Immature natural killer cell (primary cell): Measurements from ENCODE around the gene WDR83. TPM values are rescaled to one million over a fixed set of nuclear protein-coding genes. Genes with fewer than 3 reads are reported as not detected.
A peak's percentile ranks its signal among the peaks of the same experiment; 100 is the strongest.

ENCODE experiments used
- DNase-seq, 3 donors: peaks; one replicate each; pipeline ENCODE4 v3.0.0; 2022; ENCODE audit warnings: mixed read lengths in 1 of 3
- H3K27ac Mint-ChIP-seq, 6 donors: one replicate each; pipeline ENCODE4 v1.8.0; 2020; ENCODE audit warnings: mixed read lengths in 6 of 6, mild to moderate bottlenecking in 5 of 6, inconsistent platforms in 4 of 6, moderate library complexity in 3 of 6
- H3K27me3 Mint-ChIP-seq, 3 donors: one replicate each; pipeline ENCODE4 v1.8.0; 2020 to 2021; ENCODE audit warnings: low read depth in 3 of 3, mild to moderate bottlenecking in 3 of 3, mixed read lengths in 3 of 3, moderate library complexity in 3 of 3, inconsistent platforms in 1 of 3
- H3K36me3 Mint-ChIP-seq, 3 donors: one replicate each; pipeline ENCODE4 v1.8.0; 2020; ENCODE audit warnings: mixed read lengths in 3 of 3, inconsistent platforms in 2 of 3, mild to moderate bottlenecking in 2 of 3
- H3K4me1 Mint-ChIP-seq, 2 donors: one replicate each; pipeline ENCODE4 v1.8.0; 2020; ENCODE audit warnings: inconsistent platforms in 2 of 2, mild to moderate bottlenecking in 2 of 2, mixed read lengths in 2 of 2, moderate library complexity in 1 of 2
- H3K4me3 Mint-ChIP-seq, 5 donors: one replicate each; pipeline ENCODE4 v1.8.0; 2020; ENCODE audit warnings: mild to moderate bottlenecking in 5 of 5, mixed read lengths in 5 of 5, inconsistent platforms in 3 of 5, moderate library complexity in 3 of 5
- H3K9me3 Mint-ChIP-seq, 6 donors: one replicate each; pipeline ENCODE4 v1.8.0; 2020; ENCODE audit warnings: mild to moderate bottlenecking in 6 of 6, mixed read lengths in 6 of 6, inconsistent platforms in 4 of 6, moderate library complexity in 3 of 6
- polyA plus RNA-seq, 3 donors: library from polyadenylated mRNA; unstranded; fragments of 300-500 nt; fragmentation: Illumina TruSeq; gene quantifications; one replicate each; pipeline ENCODE4 v1.2.3, GENCODE V29; 2021

Gene WDR83
- polyA plus RNA-seq, 3 donors from 2014 or later, result 19.9 to 30.1 (median 23.2) TPM

DNA sequence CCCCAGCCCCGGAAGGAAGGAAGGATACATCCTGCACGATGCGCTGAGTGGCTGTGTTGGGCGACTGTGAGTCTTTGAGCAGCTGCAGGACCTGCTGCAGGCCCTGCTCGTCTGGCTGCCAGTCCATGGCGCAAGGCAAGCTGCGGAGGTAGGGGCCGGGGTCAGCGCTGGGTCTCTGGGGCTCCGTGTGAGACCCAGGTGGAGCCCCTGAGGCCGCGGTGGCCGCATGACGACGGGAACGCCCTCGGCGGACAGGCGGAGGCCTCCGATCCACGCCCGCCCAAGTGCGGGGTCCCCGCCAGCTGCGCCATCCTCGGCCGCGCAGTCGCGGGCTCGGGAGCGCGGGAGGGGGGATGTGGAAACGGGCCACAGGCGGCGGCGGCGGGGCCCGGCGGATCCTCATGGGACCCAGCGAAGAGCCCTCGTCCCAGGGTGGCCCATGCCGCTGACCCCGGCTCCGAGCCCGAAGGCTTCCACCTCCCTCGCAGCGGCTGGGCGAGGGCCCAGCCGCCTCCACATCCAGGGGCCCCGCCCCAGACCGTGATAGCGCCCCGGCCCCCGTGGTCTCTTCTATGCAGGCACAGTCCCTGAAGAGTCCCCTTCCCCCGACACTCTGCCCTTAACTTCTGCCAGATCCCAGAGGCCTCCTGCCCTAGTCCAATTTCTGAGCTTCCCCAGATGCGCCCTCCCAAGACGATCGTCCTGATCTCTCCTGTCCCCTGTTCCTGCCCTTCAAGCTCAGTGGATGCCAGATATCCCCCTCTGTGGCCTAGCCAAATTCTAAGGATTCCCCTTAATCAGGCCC is 54.4 kb downstream of the WDR83 start:
- peaks cover 18 to 21% (median 19%) of the 10 kb centered on the region in 3 donors for H3K27me3 Mint-ChIP-seq
- no peaks in the 10 kb centered on the region for H3K9me3 Mint-ChIP-seq
- peaks cover 0 to 4% (median 4%) of the 10 kb centered on the region in 3 donors for H3K36me3 Mint-ChIP-seq
- DNase-seq, result no peak
- peak overlapping the region; percentile 71 to 94 (median 84) for H3K27ac Mint-ChIP-seq
- peaks cover 41 to 47% of the 10 kb centered on the region in 2 donors for H3K4me1 Mint-ChIP-seq
- peak overlapping the region; percentile 87 to 93 (median 88) for H3K4me3 Mint-ChIP-seq

DNA sequence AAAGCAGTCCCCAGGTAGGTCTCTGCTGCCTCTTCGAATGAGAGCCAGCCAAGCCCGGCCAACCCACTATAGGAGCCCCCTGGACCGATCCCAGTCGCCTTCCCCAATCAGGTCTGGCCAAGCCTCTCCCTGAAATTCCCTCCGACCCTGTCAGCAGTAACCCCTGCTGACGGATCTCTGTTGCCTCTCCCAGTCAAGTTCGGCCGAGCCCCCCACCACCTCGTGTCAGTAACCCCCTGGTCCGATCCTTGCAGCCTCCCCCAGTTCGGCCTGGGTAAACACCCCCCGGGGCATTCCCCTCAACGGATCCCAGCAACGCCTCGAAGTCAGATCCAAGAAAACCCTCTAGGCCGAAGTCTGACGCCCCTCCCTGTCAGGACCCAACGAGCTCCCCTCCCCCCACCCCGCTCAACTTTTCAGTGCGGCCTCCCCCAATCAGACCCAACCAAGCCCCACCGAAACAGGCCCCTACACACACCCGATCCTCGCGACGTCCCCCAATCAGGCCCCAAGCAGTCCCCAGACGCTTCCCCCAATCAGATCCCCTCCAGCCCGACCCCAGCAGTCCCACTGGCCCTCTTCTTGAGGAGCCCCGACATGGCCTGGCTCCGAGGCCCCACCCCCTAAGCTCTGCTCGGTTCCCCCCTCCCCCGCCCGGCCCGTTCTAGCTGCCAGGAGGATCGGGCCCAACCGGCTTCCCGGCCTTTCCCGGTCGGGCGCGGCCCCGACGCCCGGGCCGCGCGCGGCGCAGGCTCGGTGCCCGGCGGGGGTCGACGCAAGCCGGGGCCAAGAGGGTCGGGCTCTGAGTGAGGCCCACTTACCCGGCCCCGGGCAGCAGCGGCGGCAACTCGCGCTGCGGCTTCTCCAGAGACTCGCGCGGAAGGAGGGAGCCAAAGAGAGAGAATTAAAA is 55.3 kb downstream of the WDR83 start:
- peak overlapping the region; percentile 92 to 96 (median 93) for H3K4me3 Mint-ChIP-seq

DNA sequence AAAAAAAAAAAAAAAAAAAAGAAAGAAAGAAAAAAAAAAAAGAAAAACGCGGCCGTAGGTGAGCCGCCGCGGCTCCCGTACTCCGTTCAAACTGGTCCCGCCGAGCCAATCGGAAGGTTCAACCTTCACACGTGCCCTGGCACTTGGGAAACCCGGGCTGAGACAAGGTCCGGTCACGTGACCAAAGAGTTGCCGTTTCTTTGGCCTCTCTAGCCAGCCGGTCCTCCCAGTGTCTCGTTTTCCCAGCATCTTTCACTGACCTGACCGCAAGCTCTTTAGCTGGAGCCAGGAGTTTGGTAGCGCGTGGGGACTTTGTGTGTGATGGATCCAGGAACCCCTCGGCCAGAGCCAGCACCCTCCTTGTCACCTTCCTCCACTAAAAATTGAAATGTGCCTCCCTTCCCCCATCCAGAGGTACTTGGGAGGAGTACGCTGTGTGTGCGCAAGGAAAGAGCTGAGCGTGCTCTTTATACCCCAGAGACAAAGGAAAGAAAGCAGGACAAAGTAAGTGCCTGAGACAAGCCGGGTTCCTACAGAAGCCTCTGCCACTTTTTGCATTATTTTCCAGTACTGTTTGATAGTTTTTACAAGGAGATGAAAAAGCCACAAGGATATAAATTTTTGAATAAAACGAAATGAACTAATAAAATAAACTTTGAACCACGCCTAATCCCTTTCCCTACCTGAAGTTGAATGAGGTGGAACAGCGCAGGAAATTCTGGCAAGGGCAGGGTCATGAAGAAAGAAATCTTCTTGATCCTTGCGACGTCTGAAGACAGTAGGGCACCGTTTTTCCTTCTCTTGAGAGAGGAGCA is 56.2 kb downstream of the WDR83 start:
- Mint-ChIP-seq H3K9me3 (no peaks in the 10 kb centered on the region), H3K27me3 (peaks cover 16 to 21% (median 19%) of the 10 kb centered on the region in 3 donors), H3K27ac (peak overlapping the region; percentile 92 to 95 (median 93)), H3K36me3 (peaks cover 0 to 8% (median 7%) of the 10 kb centered on the region in 3 donors), H3K4me3 (peak overlapping the region; percentile 90 to 96 (median 93)), H3K4me1 (peaks cover 41 to 54% of the 10 kb centered on the region in 2 donors)
- peak; percentile 93 to 94 (median 93) for DNase-seq

More for the DNA sequence above, 55.3 kb downstream of the WDR83 start:
- Mint-ChIP-seq H3K9me3 (no peaks in the 10 kb centered on the region), H3K36me3 (peaks cover 0 to 8% (median 6%) of the 10 kb centered on the region in 3 donors), H3K27me3 (peaks cover 18 to 21% (median 19%) of the 10 kb centered on the region in 3 donors), H3K27ac (peak overlapping the region; percentile 79 to 95 (median 93)), H3K4me1 (peaks cover 41 to 54% of the 10 kb centered on the region in 2 donors)
- DNase-seq, result peak in 2 of 3 donors; percentile 44 to 52

DNA sequence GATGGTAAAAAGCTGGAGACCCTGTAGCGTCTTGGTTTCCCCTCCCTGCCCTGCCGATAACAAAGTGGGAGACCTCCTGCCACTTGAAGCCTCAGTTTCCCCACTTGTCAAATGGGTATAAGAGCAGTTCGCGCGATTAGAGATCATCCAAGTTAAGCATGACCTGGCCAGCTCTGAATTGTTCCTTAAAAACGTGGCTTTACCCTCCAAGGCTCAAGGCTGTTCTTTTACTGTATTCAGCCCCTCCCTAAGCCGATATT is 56.7 kb downstream of the WDR83 start:
- H3K4me1 Mint-ChIP-seq, result peaks cover 41 to 54% of the 10 kb centered on the region in 2 donors

DNA sequence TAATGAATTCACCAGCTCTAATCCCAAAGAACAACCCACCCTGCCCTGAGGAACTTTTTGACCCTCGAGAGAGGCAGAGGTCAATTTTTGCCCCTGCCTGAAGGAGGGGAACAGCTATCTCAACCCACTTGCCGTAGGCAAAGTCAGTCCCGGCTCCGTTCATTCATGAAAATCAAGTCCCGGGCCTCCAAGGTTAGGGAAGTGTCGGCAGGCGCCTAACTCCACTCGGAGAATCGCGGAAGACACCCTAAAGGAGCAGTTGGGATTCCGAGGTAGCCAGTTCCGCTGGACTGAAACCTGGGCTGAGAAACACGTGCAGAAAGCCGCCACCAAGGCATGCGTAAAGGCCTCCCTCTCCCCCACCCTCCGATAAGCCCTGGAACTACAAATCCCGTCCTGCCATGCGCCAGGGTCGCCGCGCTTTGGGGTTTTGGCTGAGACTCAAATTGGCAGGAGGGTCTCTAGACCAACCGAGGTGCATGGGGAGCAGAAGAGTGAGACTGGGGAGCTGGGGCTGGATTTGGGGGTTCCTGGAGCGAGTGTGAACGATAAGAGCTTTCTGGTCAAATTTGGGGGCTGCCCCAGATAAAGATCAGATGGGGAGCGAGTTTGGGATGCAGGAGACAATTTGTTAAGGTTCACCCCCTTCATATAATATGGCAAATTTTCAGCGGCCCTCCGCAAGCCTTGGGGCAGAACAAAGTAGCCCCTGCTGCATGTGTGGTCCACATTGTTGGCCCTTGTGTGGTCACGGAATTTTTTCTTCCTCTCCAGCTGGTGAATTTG is 57.2 kb downstream of the WDR83 start, which contains the start of gene TNPO2:
TNPO2 (minus strand) TSS at position 292 of the 786 bp plus-strand sequence. CDS start 2,955 bp downstream, outside the sequence.
- peaks cover 19 to 21% (median 19%) of the 10 kb centered on the region in 3 donors for H3K27me3 Mint-ChIP-seq
- H3K4me3 Mint-ChIP-seq, result peak within 1 kb of the TSS; percentile 90 to 96 (median 93)
- DNase-seq, result peak; percentile 38 to 41 (median 39)
- peak within 1 kb of the TSS; percentile 92 to 95 (median 93) for H3K27ac Mint-ChIP-seq
- peaks cover 39 to 49% of the 10 kb centered on the region in 2 donors for H3K4me1 Mint-ChIP-seq
- no peaks in the 10 kb centered on the region for H3K9me3 Mint-ChIP-seq
- peaks cover 0 to 11% (median 8%) of the 10 kb centered on the region in 3 donors for H3K36me3 Mint-ChIP-seq

More for the DNA sequence above, 56.7 kb downstream of the WDR83 start:
- Mint-ChIP-seq H3K27me3 (peaks cover 19 to 21% (median 19%) of the 10 kb centered on the region in 3 donors), H3K27ac (peak overlapping the region; percentile 92 to 95 (median 93)), H3K4me3 (peak overlapping the region; percentile 90 to 96 (median 93)), H3K36me3 (peaks cover 0 to 11% (median 8%) of the 10 kb centered on the region in 3 donors), H3K9me3 (no peaks in the 10 kb centered on the region)
- no peak for DNase-seq

Other genes starting within 250 kb of the WDR83 start
- gene ZNF443, start 225.8 kb upstream of the WDR83 start, polyA plus RNA-seq, result 1 to 10 TPM in 2 of 3 donors, not detected in 1; 1.9 to 3.0 TPM
- 1 to 10 TPM; 1.1 to 2.6 (median 2.3) TPM for gene ZNF709, start 182.0 kb upstream of the WDR83 start, polyA plus RNA-seq
- gene ZNF564, start 115.3 kb upstream of the WDR83 start, polyA plus RNA-seq, result 10 to 100 TPM; 14.0 to 22.6 (median 16.2) TPM
- 1 to 10 TPM; 3.1 to 8.2 (median 3.5) TPM for gene ZNF490, start 56.0 kb upstream of the WDR83 start, polyA plus RNA-seq
- 10 to 100 TPM; 10.9 to 21.3 (median 12.9) TPM for gene ZNF791, start 55.9 kb upstream of the WDR83 start, polyA plus RNA-seq
- 10 to 100 TPM; 25.3 to 44.4 (median 27.2) TPM for gene MAN2B1, start 65 bp upstream of the WDR83 start, polyA plus RNA-seq
- 10 to 100 TPM; 70.8 to 76.0 (median 74.4) TPM for gene DHPS, start 15.1 kb downstream of the WDR83 start, polyA plus RNA-seq
- not detected for gene GNG14, start 21.2 kb downstream of the WDR83 start, polyA plus RNA-seq
- gene FBXW9, start 29.8 kb downstream of the WDR83 start, polyA plus RNA-seq, result 1 to 10 TPM; 6.4 to 8.2 (median 8.0) TPM
- 1 to 10 TPM in 1 of 3 donors, under 1 TPM in 2; 0.46 to 4.0 (median 0.98) TPM for gene TNPO2, start 57.1 kb downstream of the WDR83 start, polyA plus RNA-seq
- 100 to 1,000 TPM; 183 to 301 (median 283) TPM for gene TRIR, start 67.9 kb downstream of the WDR83 start, polyA plus RNA-seq
- gene GET3, start 70.7 kb downstream of the WDR83 start, polyA plus RNA-seq, result 100 to 1,000 TPM in 2 of 3 donors, 10 to 100 TPM in 1; 93.5 to 182 (median 124) TPM
- not detected for gene BEST2, start 85.0 kb downstream of the WDR83 start, polyA plus RNA-seq
- 1 to 10 TPM in 2 of 3 donors, not detected in 1; 2.1 to 2.5 TPM for gene HOOK2, start 108.7 kb downstream of the WDR83 start, polyA plus RNA-seq
- 100 to 1,000 TPM; 620 to 796 (median 697) TPM for gene JUNB, start 124.7 kb downstream of the WDR83 start, polyA plus RNA-seq
- gene PRDX2, start 135.0 kb downstream of the WDR83 start, polyA plus RNA-seq, result 100 to 1,000 TPM; 157 to 165 (median 159) TPM
- gene THSD8, start 135.3 kb downstream of the WDR83 start, polyA plus RNA-seq, result 10 to 100 TPM in 1 of 3 donors, 1 to 10 TPM in 2; 3.0 to 11.0 (median 4.5) TPM
- gene RNASEH2A, start 139.8 kb downstream of the WDR83 start, polyA plus RNA-seq, result 10 to 100 TPM; 27.7 to 45.4 (median 37.5) TPM
- gene RTBDN, start 167.8 kb downstream of the WDR83 start, polyA plus RNA-seq, result not detected
- under 1 TPM in 2 of 3 donors, not detected in 1; 0.28 TPM for gene MAST1, start 171.7 kb downstream of the WDR83 start, polyA plus RNA-seq
- 100 to 1,000 TPM in 1 of 3 donors, 10 to 100 TPM in 2; 72.6 to 108 (median 83.5) TPM for gene DNASE2, start 214.6 kb downstream of the WDR83 start, polyA plus RNA-seq
- gene KLF1, start 220.4 kb downstream of the WDR83 start, polyA plus RNA-seq, result 1 to 10 TPM in 1 of 3 donors, under 1 TPM in 2; 0.15 to 1.8 (median 0.20) TPM
- gene GCDH, start 224.4 kb downstream of the WDR83 start, polyA plus RNA-seq, result 10 to 100 TPM; 17.0 to 21.6 (median 18.4) TPM